Suppressor macrophage treated with lipopolysaccharide for 4 hours (primary cell): ENCODE measurements around the gene CDK12.
"Not testable (repeated sequence)": the region's sequence is repeated elsewhere in the genome, so short reads cannot be mapped to it uniquely, and the experiment has no call there.

Experiments
- DNase-seq: peaks from one replicate; pipeline ENCODE4 v3.0.0-alpha.2; 2020

Gene CDK12

DNA sequence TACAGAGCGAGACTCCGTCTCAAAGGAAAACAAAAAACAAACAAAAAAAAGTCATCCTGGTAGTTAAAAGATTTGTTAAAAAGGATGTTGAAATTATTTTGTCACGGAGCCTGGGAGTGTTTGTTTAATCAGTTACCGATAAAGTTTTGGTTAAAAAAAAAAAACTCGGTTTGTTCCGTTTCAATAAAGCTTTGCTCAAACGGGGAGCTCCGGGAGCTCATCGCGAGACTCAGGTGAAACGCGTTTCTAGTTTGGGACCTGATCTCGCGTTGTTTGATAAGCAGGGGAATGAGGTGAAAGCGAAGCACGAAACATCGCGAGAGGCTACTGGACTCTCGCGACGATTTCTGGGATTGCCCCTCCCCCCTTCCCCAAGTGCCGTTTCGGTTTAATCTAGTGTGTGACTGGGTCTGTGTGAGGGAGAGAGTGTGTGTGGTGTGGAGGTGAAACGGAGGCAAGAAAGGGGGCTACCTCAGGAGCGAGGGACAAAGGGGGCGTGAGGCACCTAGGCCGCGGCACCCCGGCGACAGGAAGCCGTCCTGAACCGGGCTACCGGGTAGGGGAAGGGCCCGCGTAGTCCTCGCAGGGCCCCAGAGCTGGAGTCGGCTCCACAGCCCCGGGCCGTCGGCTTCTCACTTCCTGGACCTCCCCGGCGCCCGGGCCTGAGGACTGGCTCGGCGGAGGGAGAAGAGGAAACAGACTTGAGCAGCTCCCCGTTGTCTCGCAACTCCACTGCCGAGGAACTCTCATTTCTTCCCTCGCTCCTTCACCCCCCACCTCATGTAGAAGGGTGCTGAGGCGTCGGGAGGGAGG lies at the start of gene CDK12:
CDK12 (plus strand) TSS at position 374 of the 813 bp plus-strand sequence. CDS start 586 bp downstream, outside the sequence.
- DNase-seq = peak; percentile 99

DNA sequence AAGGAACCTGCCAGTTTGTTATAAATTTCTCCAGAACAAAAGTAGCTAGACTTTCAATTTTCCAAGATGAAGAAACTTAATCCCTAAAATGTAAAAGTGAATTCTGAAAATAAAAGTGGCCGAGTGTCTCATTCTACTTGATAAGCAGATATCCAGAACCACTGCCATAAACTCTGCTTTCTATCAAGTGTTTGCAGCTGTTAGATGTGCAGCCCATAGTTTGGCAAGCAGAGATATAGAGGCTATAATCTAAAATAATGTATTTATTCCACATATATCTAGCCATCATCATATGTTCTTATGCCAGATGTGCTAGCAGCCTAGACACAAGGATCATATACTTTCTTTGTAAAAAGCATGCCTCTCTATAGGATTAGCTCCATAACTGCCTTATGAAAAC lies 45.1 kb upstream of the CDK12 start:
- no peak for DNase-seq

DNA sequence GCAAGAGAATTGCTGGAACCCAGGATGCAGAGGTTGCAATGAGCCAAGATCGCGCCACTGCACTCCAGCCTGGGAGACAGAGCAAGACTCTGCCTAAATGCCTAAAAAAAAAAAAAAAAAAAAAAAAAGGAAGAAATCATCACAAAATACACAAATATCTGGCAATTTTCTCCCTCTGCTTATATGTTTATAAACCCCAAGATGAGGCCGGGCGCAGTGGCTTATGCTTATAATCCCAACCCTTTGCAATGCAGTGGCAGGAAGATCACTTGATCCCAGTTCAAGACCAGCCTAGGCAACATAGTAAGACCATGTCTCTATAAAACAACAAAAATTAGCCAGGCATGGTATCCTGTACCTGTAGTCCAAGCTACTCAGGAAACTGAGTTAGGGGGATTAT lies 31.7 kb upstream of the CDK12 start:
- DNase-seq = no peak

DNA sequence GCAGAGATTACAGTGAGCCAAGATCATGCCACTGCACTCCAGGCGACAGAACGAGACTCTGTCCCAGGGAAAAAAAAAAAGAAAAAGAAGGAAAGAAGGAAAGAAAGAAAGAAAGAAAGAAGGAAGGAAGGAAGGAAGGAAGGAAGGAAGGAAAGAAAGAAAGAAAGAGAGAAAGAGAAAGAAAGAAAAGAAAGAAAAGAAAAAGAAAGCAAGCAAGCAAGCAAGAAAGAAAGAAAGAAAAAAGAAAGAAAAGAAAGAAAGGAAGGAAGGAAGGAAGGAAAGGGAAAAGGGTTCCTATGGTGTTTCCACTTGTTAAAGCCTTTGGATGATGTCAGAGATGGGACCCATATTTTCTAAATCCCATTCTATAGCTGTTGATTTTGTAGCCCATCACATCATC lies 21.4 kb upstream of the CDK12 start:
- DNase-seq = not testable (repeated sequence)

DNA sequence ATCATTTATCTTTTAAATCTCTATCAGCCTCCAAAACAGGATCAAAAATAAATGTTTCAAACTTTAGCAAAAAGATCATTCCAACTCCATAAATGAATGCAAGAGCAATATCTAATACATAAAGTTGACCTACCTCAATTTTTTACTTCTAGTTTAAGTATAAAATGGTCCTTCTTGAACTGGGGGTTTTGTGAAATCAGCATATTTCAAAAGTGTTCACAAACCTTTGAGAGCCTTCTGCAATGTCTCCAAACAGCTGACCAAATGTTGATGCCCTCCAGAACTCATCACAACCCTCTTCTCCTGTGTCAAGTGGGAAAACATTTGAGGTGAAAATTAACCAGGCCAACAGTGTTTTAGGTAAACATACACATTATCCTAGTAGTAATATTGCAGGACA lies 18.0 kb upstream of the CDK12 start:
- no peak for DNase-seq

DNA sequence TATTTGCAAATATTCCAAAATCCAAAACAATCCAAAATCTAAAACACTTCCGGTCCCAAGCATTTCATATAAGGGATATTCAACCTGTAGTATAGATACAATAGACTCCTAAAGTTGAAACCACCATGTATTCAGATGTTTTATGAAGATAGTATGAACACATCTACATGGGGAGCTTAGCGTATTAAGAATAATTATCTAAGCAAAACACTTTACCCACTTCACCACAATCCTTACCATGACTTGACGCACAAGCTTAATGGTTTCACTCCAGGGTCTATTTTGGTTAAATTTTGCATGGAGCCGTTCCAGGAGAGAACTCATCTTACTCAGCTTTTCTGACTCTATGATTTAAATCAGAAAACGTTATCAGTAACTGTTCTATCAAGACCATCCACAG lies 13.7 kb upstream of the CDK12 start:
- no peak for DNase-seq

DNA sequence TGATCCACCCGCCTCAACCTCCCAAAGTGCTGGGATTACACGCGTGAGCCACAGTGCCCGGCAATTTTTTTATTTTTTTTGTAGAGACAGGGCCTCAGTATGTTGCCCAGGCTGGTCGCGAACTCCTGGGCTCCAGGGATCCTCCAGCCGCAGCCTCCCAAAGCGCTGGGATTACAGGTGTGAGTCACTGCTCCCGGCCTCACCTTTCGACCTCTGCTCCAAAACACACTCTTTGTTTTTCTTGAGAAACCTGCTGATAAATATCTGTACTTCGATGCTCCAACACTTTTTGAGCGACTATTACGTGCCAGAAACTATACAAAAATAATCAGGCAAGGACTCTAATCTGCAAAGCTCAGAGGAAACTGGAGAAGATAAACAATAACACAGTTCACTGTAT lies 11.2 kb upstream of the CDK12 start:
- no peak for DNase-seq

DNA sequence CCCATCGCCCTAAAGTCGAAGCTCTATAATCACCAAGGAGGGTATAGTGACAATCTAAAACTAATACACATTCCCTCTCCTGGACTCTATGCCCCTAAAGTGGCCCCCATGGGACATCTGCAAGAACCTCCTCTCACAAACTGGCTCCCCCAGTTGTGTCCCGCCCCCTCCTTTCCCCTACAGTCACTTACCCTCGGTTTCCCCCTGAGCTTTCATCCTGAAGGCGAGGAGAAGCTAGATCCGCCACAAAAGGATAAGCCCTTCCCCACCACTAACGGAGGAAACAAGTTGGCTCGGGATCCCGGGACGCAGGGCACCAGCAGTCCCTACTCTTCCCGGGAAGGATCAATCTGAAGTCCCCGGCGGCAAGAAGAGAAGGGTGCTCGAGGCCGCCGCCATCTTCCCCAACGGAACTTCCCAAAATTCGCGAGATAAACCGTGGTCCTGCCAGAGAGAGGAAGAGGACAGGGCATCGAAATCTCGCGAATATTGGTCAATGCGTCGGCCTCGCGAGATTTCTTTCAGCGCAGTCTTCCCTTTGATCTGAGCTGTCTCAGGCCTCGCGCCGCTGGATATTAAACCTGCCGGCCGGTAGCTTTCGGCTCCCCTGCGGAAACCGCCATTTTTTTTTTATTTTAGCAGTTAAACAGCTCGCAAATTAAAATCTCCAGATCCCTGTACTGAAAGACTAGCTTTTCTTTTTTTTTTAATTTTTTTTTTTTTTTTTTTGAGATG lies 10.3 kb upstream of the CDK12 start, which contains the start of gene MED1:
MED1 (minus strand) TSS at position 417 of the 735 bp plus-strand sequence; CDS start at position 216, 201 bp downstream.
- DNase-seq = peak; percentile 99

DNA sequence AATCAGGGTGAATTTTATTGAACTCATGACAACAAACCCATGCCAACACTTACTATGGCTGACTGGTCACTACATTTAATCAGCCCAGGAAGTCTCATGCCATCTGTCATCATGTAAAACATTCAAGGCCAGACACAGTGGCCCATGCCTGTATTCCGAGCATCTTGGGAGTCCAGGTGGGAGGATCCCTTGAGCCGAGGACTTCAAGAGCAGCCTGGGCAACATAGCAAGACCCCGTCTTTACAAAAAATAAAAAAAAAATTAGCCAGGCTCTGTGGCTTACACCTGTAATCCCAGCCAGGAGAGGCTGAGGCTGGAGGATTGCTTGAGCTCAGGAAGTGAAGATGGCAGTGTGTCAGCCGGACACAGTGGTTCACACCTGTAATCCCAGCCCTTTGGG lies 5.4 kb upstream of the CDK12 start:
- DNase-seq = no peak

DNA sequence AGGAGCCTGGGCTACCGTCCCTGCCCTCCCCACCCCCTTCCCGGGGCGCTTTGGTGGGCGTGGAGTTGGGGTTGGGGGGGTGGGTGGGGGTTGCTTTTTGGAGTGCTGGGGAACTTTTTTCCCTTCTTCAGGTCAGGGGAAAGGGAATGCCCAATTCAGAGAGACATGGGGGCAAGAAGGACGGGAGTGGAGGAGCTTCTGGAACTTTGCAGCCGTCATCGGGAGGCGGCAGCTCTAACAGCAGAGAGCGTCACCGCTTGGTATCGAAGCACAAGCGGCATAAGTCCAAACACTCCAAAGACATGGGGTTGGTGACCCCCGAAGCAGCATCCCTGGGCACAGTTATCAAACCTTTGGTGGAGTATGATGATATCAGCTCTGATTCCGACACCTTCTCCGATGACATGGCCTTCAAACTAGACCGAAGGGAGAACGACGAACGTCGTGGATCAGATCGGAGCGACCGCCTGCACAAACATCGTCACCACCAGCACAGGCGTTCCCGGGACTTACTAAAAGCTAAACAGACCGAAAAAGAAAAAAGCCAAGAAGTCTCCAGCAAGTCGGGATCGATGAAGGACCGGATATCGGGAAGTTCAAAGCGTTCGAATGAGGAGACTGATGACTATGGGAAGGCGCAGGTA lies 762 bp downstream of the CDK12 start:
- no peak for DNase-seq

DNA sequence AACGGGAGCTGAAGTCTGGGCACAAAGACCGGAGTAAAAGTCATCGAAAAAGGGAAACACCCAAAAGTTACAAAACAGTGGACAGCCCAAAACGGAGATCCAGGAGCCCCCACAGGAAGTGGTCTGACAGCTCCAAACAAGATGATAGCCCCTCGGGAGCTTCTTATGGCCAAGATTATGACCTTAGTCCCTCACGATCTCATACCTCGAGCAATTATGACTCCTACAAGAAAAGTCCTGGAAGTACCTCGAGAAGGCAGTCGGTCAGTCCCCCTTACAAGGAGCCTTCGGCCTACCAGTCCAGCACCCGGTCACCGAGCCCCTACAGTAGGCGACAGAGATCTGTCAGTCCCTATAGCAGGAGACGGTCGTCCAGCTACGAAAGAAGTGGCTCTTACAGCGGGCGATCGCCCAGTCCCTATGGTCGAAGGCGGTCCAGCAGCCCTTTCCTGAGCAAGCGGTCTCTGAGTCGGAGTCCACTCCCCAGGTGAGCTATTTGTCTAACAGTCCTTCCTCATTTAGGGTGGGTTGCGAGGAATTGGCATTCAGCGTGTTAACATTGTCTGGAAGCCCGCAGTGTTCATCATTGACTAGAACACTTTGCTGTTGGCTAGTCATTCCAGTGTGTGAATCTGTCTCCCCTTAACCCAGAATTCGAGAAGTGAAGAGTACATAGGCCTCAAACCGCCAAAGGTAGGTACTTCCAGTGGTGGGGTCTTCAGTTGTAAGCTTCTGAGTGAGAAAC lies 1.5 kb downstream of the CDK12 start:
- peak; percentile 45 for DNase-seq

DNA sequence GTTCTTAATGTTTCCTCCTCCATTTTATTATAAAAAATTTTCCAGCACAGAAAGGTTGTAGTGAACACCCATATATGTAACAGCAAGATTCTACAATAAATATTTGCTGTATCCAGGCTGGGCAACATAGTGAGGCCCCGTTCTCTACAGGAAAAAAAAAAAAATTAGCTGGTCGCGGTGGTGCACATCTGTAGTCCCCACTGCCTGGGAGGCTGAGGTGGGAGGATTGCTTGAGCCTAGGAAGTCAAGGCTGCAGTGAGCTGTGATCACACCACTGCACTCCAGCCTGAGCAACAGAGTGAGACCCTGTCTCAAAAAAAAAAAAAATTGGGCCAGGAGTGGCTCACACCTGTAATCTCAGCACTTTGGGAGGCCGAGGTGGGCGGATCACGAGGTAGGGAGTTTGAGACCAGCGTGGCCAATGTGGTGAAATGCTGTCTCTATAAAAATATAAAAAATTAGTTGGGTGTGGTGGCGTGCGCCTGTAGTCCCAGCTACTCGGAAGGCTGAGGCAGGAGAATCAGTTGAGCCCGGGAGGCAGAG lies 3.4 kb downstream of the CDK12 start:
- DNase-seq = not testable (repeated sequence)

DNA sequence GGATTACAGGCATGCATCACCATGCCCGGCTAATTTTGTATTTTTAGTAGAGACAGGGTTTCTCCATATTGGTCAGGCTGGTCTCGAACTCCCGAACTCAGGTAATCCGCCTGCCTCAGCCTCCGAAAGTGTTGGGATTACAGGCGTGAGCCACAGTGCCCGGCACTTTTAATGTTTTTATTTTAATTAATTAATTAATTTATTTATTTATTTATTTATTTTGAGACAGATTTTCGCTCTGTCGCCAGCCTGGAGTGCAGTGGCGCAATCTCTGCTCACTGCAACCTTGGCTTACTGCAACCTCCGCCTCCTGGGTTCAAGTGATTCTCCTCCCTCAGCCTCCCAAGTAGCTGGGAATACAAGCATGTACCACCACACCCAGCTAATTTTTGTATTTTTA lies 7.3 kb downstream of the CDK12 start:
- DNase-seq = not testable (repeated sequence)

DNA sequence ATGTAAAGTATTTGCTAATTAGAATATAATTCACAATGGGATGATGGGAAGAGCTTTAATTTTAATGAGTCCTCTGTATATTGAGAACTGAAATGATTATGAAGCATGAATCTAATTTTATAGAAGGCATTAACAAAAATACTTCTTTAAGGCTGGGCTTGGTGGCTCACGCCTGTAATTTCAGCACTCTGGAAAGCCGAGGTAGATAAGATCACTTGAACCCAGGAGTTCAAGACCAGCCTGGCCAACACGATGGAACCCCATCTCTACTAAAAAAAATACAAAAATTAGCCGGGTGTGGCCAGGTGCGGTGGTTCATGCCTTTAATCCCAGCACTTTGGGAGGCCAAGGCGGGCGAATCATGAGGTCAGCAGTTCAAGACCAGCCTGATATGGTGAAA lies 12.0 kb downstream of the CDK12 start:
- DNase-seq = no peak

DNA sequence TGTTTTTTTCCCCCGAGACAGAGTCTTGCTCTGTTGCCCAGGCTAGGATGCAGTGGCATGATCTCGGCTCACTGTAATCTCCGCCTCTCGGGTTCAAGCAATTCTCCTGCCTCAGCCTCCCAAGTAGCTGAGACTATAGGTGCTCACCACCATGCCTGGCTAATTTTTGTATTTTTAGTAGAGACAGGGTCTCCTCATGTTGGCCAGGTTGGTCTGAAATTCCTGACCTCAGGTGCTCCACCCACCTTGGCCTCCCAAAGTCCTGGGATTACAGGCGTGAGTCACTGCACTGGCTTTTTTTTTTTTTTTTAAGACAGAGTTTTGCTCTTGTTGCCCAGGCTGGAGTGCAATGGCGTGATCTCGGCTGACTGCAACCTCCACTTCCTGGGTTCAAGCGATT lies 18.3 kb downstream of the CDK12 start:
- not testable (repeated sequence) for DNase-seq

DNA sequence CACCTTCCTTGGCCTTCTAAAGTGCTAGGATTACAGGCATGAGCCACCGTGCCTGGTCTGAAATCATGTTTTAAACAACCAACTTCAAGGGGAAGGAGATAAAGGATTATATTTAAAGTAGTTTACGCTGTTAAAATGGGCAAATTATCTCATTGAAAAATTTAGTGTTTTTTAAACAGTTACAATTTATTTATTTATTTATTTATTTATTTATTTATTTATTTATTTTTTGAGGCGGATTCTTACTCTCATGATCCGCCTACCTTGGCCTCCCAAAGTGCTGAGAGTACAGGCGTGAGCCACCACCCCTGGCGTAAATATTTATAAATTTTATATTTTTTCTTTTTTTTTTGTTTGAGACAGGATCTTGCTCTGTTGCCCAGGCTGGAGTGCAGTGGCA lies 22.2 kb downstream of the CDK12 start:
- no peak for DNase-seq

DNA sequence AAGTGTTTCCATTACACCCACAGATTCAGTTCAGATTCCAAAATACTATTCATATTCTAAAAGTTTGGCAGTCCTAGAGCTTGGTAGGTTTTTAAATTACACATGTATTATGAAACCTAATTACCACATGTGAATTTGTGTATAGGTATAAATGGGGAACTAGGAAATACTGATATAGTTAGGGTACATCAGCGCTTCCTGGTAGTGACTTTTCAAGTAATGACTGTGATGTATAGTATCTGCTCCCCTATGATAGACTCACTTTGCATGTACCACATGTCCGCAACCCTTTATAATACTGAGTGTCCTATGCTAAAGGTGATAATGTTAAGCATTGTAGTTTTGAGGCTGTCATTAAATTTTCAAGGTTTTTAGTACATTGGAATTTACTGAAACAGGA lies 22.9 kb downstream of the CDK12 start:
- DNase-seq = no peak

DNA sequence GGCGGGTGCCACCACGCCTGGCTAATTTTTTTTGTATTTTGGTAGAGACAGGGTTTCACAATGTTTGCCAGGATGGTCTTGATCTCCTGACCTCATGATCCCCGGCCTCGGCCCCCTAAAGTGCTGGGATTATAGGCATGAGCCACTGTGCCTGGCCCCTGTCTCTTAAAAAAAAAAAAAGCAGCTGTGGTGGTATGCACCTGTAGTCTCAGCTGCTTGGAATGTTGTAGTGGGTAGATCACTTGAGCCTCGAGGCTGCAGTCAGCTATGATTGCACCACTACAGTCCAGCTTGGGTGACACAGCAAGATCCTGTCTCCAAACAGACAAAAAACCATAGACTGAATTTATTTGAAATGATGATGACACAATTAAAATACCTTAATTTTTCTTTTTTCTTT lies 24.3 kb downstream of the CDK12 start:
- no peak for DNase-seq

DNA sequence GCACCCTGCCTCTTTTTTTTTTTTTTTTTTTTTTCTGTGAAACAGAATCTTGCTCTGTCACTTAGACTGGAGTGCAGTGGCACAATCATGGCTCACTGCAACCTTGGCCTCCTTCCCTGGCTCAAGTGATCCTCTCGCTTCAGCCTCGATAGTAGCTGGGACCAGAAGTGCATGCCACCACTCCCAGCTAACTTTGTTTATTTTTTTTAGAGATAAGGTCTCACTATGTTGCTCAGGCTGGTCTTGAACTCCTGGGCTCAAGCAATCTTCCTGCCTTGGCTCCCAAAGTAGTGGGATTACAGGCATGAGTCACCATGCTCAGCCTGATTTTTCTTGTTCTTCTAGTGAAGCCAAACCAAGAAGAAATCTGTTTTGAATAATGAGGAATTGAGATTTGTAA lies 25.0 kb downstream of the CDK12 start:
- DNase-seq = no peak

DNA sequence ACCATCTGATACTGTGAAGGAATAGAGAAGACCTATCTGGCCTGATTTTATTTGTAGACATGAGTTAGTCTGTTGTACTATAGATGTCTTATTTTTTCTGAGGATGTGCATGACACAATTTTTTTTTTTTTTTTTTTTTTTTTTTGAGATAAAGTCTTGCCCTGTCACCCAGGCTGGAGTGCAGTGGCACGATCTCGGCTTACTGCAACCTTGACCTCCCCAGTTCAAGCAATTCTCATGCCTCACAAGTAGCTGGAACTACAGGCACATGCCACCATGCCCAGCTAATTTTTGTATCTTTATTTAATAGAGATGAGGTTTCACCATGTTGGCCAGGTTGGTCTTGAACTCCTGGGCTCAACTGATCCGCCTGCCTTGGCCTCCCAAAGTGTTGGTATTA lies 26.2 kb downstream of the CDK12 start:
- DNase-seq = not testable (repeated sequence)

DNA sequence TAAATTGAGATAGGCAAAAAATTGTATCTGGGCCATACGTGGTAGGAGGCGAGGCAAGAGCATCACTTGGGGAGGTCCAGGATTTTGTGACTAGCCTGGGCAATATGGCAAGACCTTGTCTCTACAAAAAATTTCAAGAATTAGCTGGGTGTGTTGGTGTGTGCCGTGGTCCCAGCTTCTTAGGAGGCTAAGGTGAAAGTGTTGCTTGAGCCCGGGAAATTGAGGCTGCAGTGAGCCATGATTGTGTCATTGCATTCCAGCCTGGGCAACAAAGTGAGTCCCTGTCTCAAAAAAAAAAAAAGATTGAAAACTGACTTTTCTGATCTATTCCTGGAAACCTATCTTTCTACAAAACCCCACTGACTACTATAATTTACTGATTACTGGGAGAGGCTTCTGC lies 26.7 kb downstream of the CDK12 start:
- no peak for DNase-seq

DNA sequence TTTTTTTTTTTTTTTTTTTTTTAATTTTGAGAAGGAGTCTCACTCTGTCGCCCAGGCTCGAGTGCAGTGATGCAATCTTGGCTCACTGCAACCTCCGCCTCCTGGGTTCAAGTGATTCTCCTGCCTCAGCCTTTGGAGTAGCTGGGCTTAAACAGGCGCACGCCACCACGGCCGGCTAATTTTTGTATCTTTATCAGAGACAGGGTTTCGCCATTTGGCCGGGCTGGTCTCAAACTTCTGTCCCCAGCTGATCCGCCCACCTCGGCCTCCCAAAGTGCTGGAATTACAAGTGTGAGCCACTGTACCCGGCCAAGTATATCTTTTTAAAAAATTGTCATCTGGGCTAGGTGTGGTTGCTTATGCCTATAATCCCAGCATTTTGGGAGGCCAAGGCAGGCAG lies 35.6 kb downstream of the CDK12 start:
- DNase-seq = not testable (repeated sequence)

DNA sequence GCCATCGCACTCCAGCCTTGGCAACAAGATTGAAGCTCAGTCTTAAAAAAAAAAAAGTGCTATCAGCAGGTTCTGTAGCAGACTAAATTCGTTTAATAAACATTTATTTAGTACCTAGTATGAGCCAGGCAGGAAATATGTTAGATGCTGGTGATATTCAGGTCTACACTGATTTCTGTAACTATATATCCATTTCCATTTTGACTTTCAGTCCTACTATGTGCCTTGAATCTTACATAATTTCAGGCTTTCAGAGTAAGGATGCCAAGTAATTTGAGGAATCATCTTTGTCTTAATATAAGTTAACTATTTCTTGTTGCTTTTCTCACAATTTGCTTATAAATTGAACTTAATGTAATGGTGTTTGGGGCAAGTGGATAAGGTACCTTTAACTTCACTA lies 46.2 kb downstream of the CDK12 start:
- DNase-seq = no peak
